PFSK-1 (cell line): ENCODE measurements around the gene BCL2L15.

Experiments used
- POLR2AphosphoS5 ChIP-seq: IDR thresholded peaks from 2 replicates; pipeline ENCODE4 v1.6.1; 2012; ENCODE audit warnings: low read depth, mild to moderate bottlenecking, control low read depth, low read length, moderate library complexity
- SIN3A ChIP-seq: IDR thresholded peaks from 2 replicates; pipeline ENCODE4 v1.6.1; 2012; ENCODE audit warnings: mild to moderate bottlenecking, low read length, moderate library complexity, borderline replicate concordance; ENCODE audit not compliant: insufficient read depth
- TF ChIP-seq, protein P1 (sequence below), 2 experiments: IDR thresholded peaks; 2 replicates each; pipeline versions ENCODE4 v1.6.1 to v1.8.0; 2011 to 2012; ENCODE audit warnings: low read depth in 2 of 2, low read length in 2 of 2, control low read depth in 1 of 2, inconsistent platforms in 1 of 2, mild to moderate bottlenecking in 1 of 2, moderate library complexity in 1 of 2; ENCODE audit not compliant: insufficient read depth in 1 of 2

DNA sequence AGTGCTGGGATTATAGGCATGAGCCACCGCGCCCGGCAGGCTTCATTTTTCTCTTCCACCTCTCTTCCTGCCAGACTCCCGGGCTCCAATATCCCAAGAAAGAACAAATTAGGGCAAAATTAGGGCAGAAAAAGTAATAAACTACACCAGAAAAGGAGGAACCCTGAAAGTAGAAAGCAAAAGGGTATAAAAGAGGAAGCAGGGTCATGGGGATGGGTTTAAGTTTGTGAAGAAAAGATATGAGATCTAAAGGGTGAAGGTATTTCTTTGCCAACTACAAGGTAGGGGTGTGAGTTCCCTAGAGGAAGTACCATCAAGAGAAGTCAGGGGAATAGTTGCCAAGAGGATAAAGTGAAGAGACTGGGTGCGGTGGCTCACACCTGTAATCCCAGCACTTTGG, 25.7 kb downstream of the BCL2L15 start:
- no peak for TF ChIP-seq POLR2AphosphoS5
- no peak for TF ChIP-seq SIN3A
- TF ChIP-seq, protein P1, sequence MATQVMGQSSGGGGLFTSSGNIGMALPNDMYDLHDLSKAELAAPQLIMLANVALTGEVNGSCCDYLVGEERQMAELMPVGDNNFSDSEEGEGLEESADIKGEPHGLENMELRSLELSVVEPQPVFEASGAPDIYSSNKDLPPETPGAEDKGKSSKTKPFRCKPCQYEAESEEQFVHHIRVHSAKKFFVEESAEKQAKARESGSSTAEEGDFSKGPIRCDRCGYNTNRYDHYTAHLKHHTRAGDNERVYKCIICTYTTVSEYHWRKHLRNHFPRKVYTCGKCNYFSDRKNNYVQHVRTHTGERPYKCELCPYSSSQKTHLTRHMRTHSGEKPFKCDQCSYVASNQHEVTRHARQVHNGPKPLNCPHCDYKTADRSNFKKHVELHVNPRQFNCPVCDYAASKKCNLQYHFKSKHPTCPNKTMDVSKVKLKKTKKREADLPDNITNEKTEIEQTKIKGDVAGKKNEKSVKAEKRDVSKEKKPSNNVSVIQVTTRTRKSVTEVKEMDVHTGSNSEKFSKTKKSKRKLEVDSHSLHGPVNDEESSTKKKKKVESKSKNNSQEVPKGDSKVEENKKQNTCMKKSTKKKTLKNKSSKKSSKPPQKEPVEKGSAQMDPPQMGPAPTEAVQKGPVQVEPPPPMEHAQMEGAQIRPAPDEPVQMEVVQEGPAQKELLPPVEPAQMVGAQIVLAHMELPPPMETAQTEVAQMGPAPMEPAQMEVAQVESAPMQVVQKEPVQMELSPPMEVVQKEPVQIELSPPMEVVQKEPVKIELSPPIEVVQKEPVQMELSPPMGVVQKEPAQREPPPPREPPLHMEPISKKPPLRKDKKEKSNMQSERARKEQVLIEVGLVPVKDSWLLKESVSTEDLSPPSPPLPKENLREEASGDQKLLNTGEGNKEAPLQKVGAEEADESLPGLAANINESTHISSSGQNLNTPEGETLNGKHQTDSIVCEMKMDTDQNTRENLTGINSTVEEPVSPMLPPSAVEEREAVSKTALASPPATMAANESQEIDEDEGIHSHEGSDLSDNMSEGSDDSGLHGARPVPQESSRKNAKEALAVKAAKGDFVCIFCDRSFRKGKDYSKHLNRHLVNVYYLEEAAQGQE (IDR thresholded peaks at IDR 0.05; ENCODE audit: insufficient read depth in 1 of 2, low read depth in 2 of 2, low read length in 2 of 2), result no peak
